Endodermal cell (in vitro differentiated cells): ENCODE measurements around the gene CALCR. TPM values are rescaled to one million over a fixed set of nuclear protein-coding genes. Genes with fewer than 3 reads are reported as not detected.
A peak's percentile ranks its signal among the peaks of the same experiment; 100 is the strongest.

Source experiments
- DNase-seq: peaks from one replicate; pipeline ENCODE4 v3.0.0-alpha.2; 2017
- H3K27ac ChIP-seq: 2 replicates; pipeline ENCODE4 v1.5.1; 2013; ENCODE audit warnings: mild to moderate bottlenecking, low read depth, low read length, moderate library complexity
- H3K27me3 ChIP-seq: 2 replicates; pipeline ENCODE4 v1.6.1; 2013; ENCODE audit warnings: mild to moderate bottlenecking, low read length, moderate library complexity; ENCODE audit not compliant: insufficient read depth, control insufficient read depth, poor library complexity, severe bottlenecking
- H3K36me3 ChIP-seq: 2 replicates; pipeline ENCODE4 v1.7.0; 2013; ENCODE audit warnings: mild to moderate bottlenecking, low read length, moderate library complexity; ENCODE audit not compliant: control insufficient read depth, insufficient read depth
- H3K4me1 ChIP-seq: one replicate; pipeline ENCODE4 v1.7.0; 2013; ENCODE audit warnings: low read length; ENCODE audit not compliant: control insufficient read depth, insufficient read depth
- H3K4me3 ChIP-seq: 2 replicates; pipeline ENCODE4 v1.5.1; 2013; ENCODE audit warnings: mild to moderate bottlenecking, low read length, moderate library complexity
- H3K9ac ChIP-seq: 2 replicates; pipeline ENCODE4 v1.6.1; 2013; ENCODE audit warnings: mild to moderate bottlenecking, low read length, moderate library complexity; ENCODE audit not compliant: poor library complexity, severe bottlenecking; ENCODE audit errors: extremely low read depth
- H3K9me3 ChIP-seq: 2 replicates; pipeline ENCODE4 v1.6.1; 2013; ENCODE audit warnings: mild to moderate bottlenecking, low read length, moderate library complexity; ENCODE audit not compliant: control insufficient read depth
- H3K27ac Mint-ChIP-seq: 2 replicates; pipeline ENCODE4 v1.8.0; 2020; ENCODE audit warnings: mixed read lengths
- H3K27me3 Mint-ChIP-seq: 2 replicates; pipeline ENCODE4 v1.8.0; 2021; ENCODE audit warnings: mild to moderate bottlenecking, mixed read lengths; ENCODE audit not compliant: insufficient read depth
- H3K36me3 Mint-ChIP-seq: 2 replicates; pipeline ENCODE4 v1.8.0; 2020; ENCODE audit warnings: low read depth, mixed read lengths
- H3K4me1 Mint-ChIP-seq: 2 replicates; pipeline ENCODE4 v1.8.0; 2020; ENCODE audit warnings: mixed read lengths
- H3K4me3 Mint-ChIP-seq: 2 replicates; pipeline ENCODE4 v1.8.0; 2020; ENCODE audit warnings: mild to moderate bottlenecking, moderate library complexity, mixed read lengths
- H3K9me3 Mint-ChIP-seq: 2 replicates; pipeline ENCODE4 v1.8.0; 2020; ENCODE audit warnings: mild to moderate bottlenecking, mixed read lengths
- CTCF ChIP-seq: fragments of 200-600 bp; sonication (generic); conservative IDR thresholded peaks from 2 replicates; pipeline ENCODE4 v1.5.0; 2021; ENCODE audit warnings: antibody characterized with exemption, mild to moderate bottlenecking
- WGBS, 2 experiments: methylation state at CpG; one replicate each; pipeline versions ENCODE4 v1.1.5 to v1.1.7; 2013; ENCODE audit warnings: missing lambda C conversion rate in 2 of 2, mixed read lengths in 1 of 2; ENCODE audit not compliant: insufficient coverage in 1 of 2, insufficient read length in 1 of 2; 5-methylcytosine and 5-hydroxymethylcytosine counted together
- total RNA-seq, 2 donors: library from RNA; stranded (reverse); fragmentation: NEBNext Ultra II Directional in 1 of 2; extraction: Animal tissue kit (Norgen Biotek cat#: 25700) in 1 of 2; gene quantifications; 2 replicates in 1 of 2; 3 replicates in 1 of 2; pipeline ENCODE4 v1.2.1, GENCODE V29; 2021

The CALCR gene
- total RNA-seq, 2 donors from 2014 or later: 16.8 to 17.1 TPM

DNA sequence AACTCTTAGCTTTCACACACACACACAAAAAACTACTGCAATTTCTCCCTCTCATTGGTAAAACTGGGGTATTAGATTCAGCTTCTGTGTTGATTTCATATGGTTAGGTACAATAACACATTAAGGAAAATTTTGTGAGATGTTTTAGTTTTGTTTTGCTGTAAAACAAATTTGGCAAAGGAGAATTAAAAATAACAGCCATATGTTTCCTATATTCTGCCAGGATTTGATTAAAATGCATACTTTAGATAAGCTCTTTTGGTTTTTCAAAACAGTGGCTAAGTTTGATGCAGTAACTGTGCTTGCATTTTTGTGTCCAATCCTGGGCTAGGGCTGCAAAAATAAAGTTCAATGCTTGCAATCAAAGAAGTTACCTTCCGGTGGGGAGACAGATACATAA is 126.3 kb downstream of the CALCR start:
- no peaks in the 10 kb centered on the region for H3K9me3 Mint-ChIP-seq
- Histone ChIP-seq H3K4me1 (peaks cover 4% of the 10 kb centered on the region), H3K27me3 (no peaks in the 10 kb centered on the region), H3K9me3 (no peaks in the 10 kb centered on the region), H3K27ac (no peak overlapping the region), H3K4me3 (no peak overlapping the region), H3K9ac (no peak overlapping the region), H3K36me3 (peaks cover 6% of the 10 kb centered on the region)
- H3K4me3 Mint-ChIP-seq: no peak overlapping the region
- no peak for DNase-seq
- no peak for TF ChIP-seq CTCF
- H3K27ac Mint-ChIP-seq: no peak overlapping the region
- H3K27me3 Mint-ChIP-seq: no peaks in the 10 kb centered on the region
- H3K4me1 Mint-ChIP-seq: peaks cover 23% of the 10 kb centered on the region
- WGBS, 2 experiments: 100% methylated on average over 1 of the region's 1 CpG; no CpG with 5 or more reads in 1 of the 2 experiments
- no peaks in the 10 kb centered on the region for H3K36me3 Mint-ChIP-seq

GRCh38 chr7:93447509-93447908 is 127.0 kb downstream of the CALCR start:
- no peaks in the 10 kb centered on the region for H3K9me3 ChIP-seq
- Mint-ChIP-seq H3K4me3 (no peak overlapping the region), H3K36me3 (no peaks in the 10 kb centered on the region), H3K27ac (no peak overlapping the region), H3K27me3 (no peaks in the 10 kb centered on the region), H3K9me3 (no peaks in the 10 kb centered on the region), H3K4me1 (peaks cover 17% of the 10 kb centered on the region)
- H3K4me3 ChIP-seq: no peak overlapping the region
- no peak for DNase-seq
- no peak overlapping the region for H3K27ac ChIP-seq
- H3K27me3 ChIP-seq: no peaks in the 10 kb centered on the region
- no peak for TF ChIP-seq CTCF
- no peak overlapping the region for H3K9ac ChIP-seq
- WGBS, 2 experiments: 89 to 93% methylated on average over 1 to 2 of the region's 2 CpGs
- peaks cover 4% of the 10 kb centered on the region for H3K4me1 ChIP-seq
- H3K36me3 ChIP-seq: peaks cover 8% of the 10 kb centered on the region

DNA sequence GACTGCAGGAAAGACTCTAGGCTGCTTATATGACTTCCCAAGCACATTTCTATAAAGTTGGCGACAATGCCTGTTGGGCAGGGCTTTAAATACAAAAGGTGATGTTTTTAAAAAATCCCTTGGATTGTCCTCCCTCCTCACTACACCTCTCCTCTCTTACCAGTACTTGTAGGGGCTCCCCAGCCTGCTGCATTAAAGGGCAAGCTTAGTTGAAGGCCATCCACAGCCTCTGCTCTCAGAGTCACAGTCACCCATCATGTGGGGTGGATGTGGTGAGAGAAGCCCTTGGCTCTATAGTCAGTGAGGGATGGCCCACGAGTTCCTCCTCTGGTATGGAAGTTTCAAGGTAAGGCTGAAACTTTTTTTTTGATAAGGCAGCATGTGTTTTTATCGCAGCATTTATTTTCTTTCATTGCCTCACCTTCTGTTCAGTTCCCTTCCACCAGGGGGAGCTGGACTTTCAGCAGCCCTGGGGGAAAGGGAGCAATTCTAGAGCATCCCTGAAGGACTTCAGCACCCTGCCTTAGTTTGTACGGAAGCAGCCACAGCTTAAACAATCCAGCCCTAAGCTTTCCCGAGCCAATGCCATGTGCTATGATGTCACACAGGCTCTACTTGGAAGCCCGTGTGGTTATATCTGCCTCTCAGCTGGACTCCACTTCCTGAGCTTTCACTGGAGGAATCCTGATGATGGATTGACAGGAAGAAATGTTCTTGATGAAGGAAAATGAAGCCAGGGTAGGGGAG is 131.9 kb downstream of the CALCR start:
- peaks cover 26% of the 10 kb centered on the region for H3K36me3 ChIP-seq
- no peak overlapping the region for H3K9ac ChIP-seq
- no peaks in the 10 kb centered on the region for H3K4me1 ChIP-seq
- no peaks in the 10 kb centered on the region for H3K27me3 Mint-ChIP-seq
- no peaks in the 10 kb centered on the region for H3K27me3 ChIP-seq
- no peak overlapping the region for H3K27ac Mint-ChIP-seq
- no peak overlapping the region for H3K4me3 ChIP-seq
- H3K9me3 Mint-ChIP-seq: no peaks in the 10 kb centered on the region
- no peaks in the 10 kb centered on the region for H3K9me3 ChIP-seq
- H3K4me1 Mint-ChIP-seq: no peaks in the 10 kb centered on the region
- no peak overlapping the region for H3K27ac ChIP-seq
- no peak overlapping the region for H3K4me3 Mint-ChIP-seq
- peaks cover 12% of the 10 kb centered on the region for H3K36me3 Mint-ChIP-seq
- WGBS, 2 experiments: 43 to 65% methylated on average over 3 to 6 of the region's 6 CpGs
- TF ChIP-seq CTCF: peak; percentile 92
- DNase-seq: peak; percentile 86
